ENCODE results near the gene APRT. TPM values are rescaled to one million over a fixed set of nuclear protein-coding genes. Genes with fewer than 3 reads are reported as not detected.
"Not testable (repeated sequence)": the region's sequence is repeated elsewhere in the genome, so short reads cannot be mapped to it uniquely, and the experiment has no call there.

The APRT gene
- total and polyA plus RNA-seq, 2 of the 4 experiments (the other 2 are of a cell fraction) = 40.5 to 157 TPM

DNA sequence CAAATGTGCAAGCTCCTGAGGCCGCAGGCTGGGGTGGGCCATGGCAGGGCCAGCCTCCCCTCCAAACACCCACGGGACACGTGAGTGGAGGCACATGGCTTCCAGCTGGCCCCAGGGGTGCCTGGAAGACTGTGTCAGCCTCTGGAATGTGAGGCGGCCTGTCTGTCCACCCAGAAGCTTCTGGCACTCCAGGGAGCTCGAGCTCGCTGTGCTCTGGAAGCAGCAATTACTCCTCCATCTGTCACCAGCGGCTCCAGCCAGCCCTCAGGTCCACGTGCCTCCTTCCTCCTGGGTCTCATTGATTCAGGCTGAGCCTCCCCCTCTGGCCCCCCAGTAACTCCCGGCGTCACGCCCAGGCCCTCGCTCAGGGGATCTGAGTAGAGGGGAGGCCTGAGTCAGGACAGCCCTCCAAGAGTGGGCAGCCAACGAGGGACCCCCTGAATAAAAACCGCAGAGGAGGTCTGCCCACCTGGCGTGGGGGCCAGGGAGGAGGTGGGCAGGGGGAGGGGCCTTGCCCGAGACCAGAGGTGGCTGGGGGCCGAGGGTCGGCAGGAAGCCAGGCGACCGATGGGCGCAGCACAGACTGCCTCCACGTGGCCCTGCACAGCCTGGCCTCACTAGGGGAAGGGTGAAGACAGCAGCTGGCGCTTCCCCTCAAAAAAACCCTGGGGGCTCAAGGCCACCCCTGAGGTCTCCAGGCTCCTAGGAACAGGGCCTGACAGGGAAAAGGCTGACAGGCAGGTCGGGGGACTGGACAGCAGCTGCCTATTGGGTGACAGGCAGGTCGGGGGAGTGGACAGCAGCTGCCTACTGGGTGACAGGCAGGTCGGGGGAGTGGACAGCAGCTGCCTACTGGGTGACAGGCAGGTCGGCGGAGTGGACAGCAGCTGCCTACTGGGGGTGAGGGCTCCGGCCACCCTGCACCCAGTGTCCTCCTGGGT, 38.6 kb downstream of the APRT start (continued):
- TF ChIP-seq, protein P1, sequence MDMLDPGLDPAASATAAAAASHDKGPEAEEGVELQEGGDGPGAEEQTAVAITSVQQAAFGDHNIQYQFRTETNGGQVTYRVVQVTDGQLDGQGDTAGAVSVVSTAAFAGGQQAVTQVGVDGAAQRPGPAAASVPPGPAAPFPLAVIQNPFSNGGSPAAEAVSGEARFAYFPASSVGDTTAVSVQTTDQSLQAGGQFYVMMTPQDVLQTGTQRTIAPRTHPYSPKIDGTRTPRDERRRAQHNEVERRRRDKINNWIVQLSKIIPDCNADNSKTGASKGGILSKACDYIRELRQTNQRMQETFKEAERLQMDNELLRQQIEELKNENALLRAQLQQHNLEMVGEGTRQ (IDR thresholded peaks at IDR 0.05; ENCODE audit: low read depth, low read length) = peak; percentile 95
- peak; percentile 46; the same call in 1 of the 2 replicates for TF ChIP-seq MAZ (IDR thresholded peaks at IDR 0.05; ENCODE audit: borderline replicate concordance, low read depth, low read length)

DNA sequence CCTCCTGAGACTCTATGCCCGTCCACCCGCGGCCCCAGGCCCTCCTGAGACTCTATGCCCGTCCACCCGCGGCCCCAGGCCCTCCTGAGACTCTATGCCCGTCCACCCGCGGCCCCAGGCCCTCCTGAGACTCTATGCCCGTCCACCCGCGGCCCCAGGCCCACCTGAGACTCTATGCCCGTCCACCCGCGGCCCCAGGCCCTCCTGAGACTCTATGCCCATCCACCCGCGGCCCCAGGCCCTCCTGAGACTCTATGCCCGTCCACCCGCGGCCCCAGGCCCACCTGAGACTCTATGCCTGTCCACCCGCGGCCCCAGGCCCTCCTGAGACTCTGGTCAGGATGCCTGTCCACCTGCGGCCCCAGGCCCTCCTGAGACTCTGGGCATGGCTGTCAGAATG, 39.9 kb downstream of the APRT start:
- H4K8ac ChIP-seq (ENCODE audit: low read depth in 2 of 2, low read length in 2 of 2) = peak overlapping the region in 1 of 2 experiments; percentile 47; a peak in 1 of 4 replicates
- H2BK5ac ChIP-seq (ENCODE audit: low read depth, low read length, poor library complexity, severe bottlenecking) = peak overlapping the region; percentile 90
- peaks cover 93% of the 10 kb centered on the region for H4K20me1 ChIP-seq (ENCODE audit: insufficient read depth, low read length)
- H3K9me1 ChIP-seq (ENCODE audit: insufficient read depth, low read length) = peaks cover 37% of the 10 kb centered on the region
- peak overlapping the region; percentile 69; the same call in 1 of the 2 replicates for H3K23ac ChIP-seq (ENCODE audit: low read depth, low read length)
- H3K4me3 ChIP-seq (ENCODE audit: insufficient read depth, low read depth, low read length); in situ Hi-C loops (cut with MboI; ENCODE audit: low sequenced_read_pairs); H3K4me2 ChIP-seq (ENCODE audit: low read depth, low read length); H3K9ac ChIP-seq (ENCODE audit: low read depth, low read length); intact Hi-C loops (cut with micrococcal nuclease); H3K18ac ChIP-seq (ENCODE audit: low read depth, low read length); H3K36me3 ChIP-seq (ENCODE audit: control insufficient read depth, insufficient read depth, low read length); H3K9me3 ChIP-seq (ENCODE audit: control insufficient read depth, insufficient read depth, low read length); H3K27me3 ChIP-seq (ENCODE audit: control insufficient read depth, insufficient read depth, low read length); H3K56ac ChIP-seq (ENCODE audit: extremely low read depth, insufficient read depth, low read length); ATAC-seq (ENCODE audit: low read depth); H4K5ac ChIP-seq (ENCODE audit: low read depth, low read length); H2BK15ac ChIP-seq (ENCODE audit: low read depth, low read length); dilution Hi-C loops (cut with HindIII; ENCODE audit: low sequenced_read_pairs, unreplicated experiment); BruUV-seq (replicated peaks); DNase-seq; POLR2A ChIA-PET (ENCODE audit: unreplicated experiment); H2AFZ ChIP-seq (replicated peaks; ENCODE audit: low read length, poor library complexity): not testable (repeated sequence)
- H2AK9ac ChIP-seq (replicated peaks; ENCODE audit: low read depth, low read length, poor library complexity) = peak overlapping the region; percentile 79
- H3K27ac ChIP-seq (ENCODE audit: insufficient read depth, low read length) = peak overlapping the region; percentile 44
- H4K91ac ChIP-seq (ENCODE audit: insufficient read depth, low read depth, low read length) = peak overlapping the region; percentile 70
- H2BK120ac ChIP-seq (ENCODE audit: low read depth, low read length) = peak overlapping the region; percentile 85; the same call in 1 of the 2 replicates
- CTCF ChIA-PET = interaction anchor here (1.4 kb wide), 1 partner anchor 16 kb away, joined by 3 read pairs; no protein-coding TSS in a partner anchor
- peak overlapping the region; percentile 84 for H3K4ac ChIP-seq (ENCODE audit: low read depth, low read length)
- WGBS, 2 experiments (ENCODE audit: extremely low coverage in 2 of 2, insufficient read length in 1 of 2) = 86% methylated on average over 7 of the region's 23 CpGs; no CpG with 5 or more reads in 1 of the 2 experiments
- H3K14ac ChIP-seq (replicated peaks; ENCODE audit: low read depth, low read length) = peak overlapping the region; percentile 91; the same call in 1 of the 2 replicates
- peaks cover 15 to 81% of the 10 kb centered on the region in 2 experiments for H3K79me1 ChIP-seq (ENCODE audit: low read depth in 1 of 2, low read length in 2 of 2)
- H2BK20ac ChIP-seq (ENCODE audit: low read depth, low read length) = peak overlapping the region; percentile 88
- H2AK5ac ChIP-seq (ENCODE audit: low read depth, low read length) = peak overlapping the region; percentile 88
- peaks cover 65% of the 10 kb centered on the region for H3K4me1 ChIP-seq (ENCODE audit: control insufficient read depth, insufficient read depth, low read length)

Data from IMR-90 (cell line).